Inflammatory macrophage treated with lipopolysaccharide for 1 hour (primary cell): Measurements from ENCODE around the gene COX6B1.
A peak's percentile ranks its signal among the peaks of the same experiment; 100 is the strongest.
"Not testable (repeated sequence)": the region's sequence is repeated elsewhere in the genome, so short reads cannot be mapped to it uniquely, and the experiment has no call there.

ENCODE experiments used
- DNase-seq, 2 donors: peaks; one replicate each; pipeline ENCODE4 v3.0.0-alpha.2; 2020 to 2022

COX6B1 gene, protein sequence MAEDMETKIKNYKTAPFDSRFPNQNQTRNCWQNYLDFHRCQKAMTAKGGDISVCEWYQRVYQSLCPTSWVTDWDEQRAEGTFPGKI

DNA sequence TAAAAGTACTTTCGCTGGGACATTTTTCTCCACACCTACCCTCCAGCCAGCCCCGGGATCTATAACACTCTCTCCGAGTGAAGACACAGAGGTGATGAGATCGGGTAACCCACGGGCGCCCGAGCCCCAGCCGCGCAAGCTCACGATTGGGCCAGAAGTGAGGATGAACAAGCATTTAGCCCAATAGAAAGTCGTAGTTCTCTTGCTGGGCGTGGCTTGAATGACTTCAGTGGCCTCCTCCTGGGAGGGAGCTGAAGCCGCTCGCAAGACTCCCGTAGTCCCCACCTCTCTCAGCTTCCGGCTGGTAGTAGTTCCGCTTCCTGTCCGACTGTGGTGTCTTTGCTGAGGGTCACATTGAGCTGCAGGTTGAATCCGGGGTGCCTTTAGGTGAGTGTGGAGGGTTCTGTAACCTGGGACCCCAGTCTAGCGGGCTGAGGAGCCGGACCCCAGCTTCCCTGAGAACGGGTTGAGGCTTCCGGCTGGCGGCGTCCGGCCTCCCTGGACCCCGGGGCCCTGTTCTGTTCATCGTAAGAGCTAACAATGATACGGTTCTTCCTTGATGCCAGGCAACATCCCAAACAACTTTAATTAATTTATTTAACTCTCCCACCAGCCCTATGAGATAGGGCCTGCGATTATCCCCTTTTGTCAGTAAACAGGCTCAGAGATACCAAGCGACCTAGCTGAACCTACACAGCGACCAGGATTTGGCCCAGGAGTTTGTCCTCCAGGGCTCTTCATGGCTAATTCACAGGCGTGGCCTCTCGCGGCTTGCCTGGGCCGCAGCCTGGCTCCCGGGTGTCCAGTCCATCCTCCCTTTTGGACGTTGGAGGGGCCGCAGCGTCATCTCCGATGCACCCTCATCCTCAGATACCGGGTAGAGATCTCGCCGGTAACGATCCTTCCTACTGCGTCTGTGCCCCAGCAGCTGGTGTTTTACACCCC lies at the start of gene COX6B1:
COX6B1 (plus strand) TSS at position 307 of the 945 bp plus-strand sequence. CDS start 2,921 bp downstream, outside the sequence.
- DNase-seq: peak; percentile 96 to 97

- DNase-seq: no peak
Measured at GRCh38 chr19:35601971-35602370, 46.2 kb upstream of the COX6B1 start.

- DNase-seq: not testable (repeated sequence)
Measured at GRCh38 chr19:35604436-35604835, 43.7 kb upstream of the COX6B1 start.

- not testable (repeated sequence) for DNase-seq
Measured at GRCh38 chr19:35607170-35607569, 41.0 kb upstream of the COX6B1 start.

- no peak for DNase-seq
Measured at GRCh38 chr19:35607661-35608060, 40.5 kb upstream of the COX6B1 start.

- no peak for DNase-seq
Measured at GRCh38 chr19:35608251-35608650, 39.9 kb upstream of the COX6B1 start.

DNA sequence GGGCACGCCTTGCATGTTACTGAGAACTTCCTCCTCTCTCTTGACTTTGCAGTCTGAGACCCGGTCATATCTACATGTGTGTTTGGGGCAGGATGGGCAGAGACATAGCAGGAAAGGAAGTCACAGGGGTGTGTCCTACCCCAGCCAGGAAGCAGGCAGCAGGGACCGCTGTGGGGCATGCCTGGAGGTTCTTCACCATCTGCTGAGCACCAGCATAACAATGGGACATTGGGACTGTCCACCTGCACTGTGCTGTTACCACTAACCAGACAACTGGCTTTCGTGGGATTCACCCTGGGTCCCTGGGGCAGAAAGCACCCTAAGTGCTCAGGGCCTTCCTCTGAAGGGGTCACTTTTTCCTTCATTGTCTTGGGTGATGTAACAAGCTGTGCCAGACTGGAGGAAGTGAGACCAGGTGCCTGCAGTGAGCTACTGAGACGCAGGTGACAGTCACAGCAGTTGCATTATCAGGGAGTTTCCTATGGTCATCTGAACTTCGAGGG lies 38.2 kb upstream of the COX6B1 start:
- DNase-seq: peak; percentile 32 to 33

DNA sequence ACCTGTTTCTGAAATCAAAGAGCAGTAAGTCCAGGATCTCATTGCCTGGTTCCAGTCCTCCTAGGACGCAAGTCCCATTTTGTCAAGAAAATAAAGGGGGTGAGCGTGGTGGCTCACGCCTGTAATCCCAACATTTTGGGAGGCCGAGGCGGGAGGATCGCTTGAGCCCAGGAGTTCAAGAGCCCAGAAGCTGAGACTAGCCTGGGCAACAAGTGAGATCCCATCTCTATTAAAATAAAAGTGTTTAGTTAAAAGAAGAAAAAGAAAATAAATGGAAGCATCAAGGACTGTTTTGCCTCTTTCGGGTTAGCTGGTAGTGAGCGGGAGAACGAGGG lies 35.9 kb upstream of the COX6B1 start:
- no peak for DNase-seq

- DNase-seq: peak; percentile 84 to 98
Measured at GRCh38 chr19:35612559-35613321, 35.4 kb upstream of the COX6B1 start, which contains the start of gene HAUS5. Gene HAUS5, plus strand, starts transcription at chr19:35612735. Its CDS starts 60 bp downstream, at chr19:35612795.

- DNase-seq: no peak
Measured at GRCh38 chr19:35613574-35613973, 34.5 kb upstream of the COX6B1 start.

GRCh38 chr19:35615036-35615435 lies 33.1 kb upstream of the COX6B1 start:
- no peak for DNase-seq

- no peak for DNase-seq
Measured at GRCh38 chr19:35618857-35619256, 29.3 kb upstream of the COX6B1 start.

DNA sequence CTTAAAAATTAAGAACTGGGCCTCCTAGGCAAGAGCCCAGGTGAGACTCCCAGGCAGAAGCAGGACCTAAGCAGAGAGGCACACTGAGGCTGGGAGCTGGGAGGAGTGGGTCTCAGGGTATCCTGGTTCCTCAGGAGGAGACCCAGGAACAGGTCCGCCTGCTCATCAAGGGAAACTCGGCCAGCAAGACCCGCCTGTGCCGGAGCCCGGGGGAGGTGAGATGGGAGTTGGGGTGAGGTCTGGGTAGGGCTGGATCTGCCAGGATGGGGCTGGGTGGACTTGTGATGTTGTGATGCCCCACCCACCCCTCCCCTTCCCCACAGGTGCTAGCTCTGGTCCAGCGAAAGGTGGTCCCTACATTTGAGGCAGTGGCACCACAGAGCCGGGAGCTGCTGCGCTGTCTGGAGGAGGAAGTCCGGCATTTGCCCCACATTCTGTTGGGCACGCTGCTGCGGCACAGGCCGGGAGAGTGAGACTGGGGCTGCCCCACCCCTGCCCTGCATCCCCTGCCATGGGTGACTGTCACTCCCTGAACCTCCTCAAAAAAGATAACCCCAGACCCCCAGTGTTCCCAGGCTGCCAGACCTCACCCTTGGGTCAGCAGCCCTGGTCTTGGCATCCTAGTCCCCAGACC lies 28.7 kb upstream of the COX6B1 start:
- DNase-seq: no peak

- DNase-seq: no peak
Measured at GRCh38 chr19:35620001-35620400, 28.1 kb upstream of the COX6B1 start.

DNA sequence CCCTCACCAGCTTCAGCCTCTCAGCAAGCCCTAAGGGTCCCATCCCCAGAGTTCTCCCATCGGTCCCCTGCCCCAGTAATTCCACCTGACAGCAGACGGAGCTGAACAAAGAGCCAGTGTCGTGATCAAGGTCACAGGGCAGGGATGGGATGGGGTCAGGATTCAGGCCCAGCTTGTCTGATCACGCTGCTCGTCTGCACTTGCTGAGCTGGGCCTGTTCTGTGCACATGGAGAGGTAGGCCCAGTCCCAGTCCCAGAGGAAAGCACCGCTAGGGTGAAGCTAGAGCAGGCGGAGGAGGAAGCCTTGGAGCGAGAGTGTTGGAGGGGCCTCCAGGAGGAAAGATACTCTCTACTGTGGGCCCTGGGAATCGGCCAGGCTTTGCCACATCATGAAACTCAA lies 26.4 kb upstream of the COX6B1 start:
- no peak for DNase-seq

DNA sequence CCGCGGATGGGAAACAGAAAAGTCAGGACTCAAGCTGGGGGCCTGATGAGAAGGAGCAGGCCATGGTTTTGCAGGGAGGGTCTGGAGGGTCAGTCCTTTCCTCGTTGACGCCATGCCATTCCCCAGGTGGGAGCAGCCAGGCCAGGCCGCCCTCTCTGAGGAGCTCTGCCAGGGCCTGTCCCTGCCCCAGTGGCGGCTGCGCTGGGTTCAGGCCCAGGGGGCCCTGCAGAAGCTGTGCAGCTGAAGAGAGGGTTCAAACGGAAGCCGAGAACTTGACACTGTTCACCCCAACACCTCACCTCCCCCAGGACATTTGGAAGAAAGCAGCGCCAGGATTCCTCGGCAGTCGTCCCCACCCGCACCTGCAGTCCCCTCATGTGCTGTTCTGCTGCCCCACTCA lies 25.4 kb upstream of the COX6B1 start:
- no peak for DNase-seq

DNA sequence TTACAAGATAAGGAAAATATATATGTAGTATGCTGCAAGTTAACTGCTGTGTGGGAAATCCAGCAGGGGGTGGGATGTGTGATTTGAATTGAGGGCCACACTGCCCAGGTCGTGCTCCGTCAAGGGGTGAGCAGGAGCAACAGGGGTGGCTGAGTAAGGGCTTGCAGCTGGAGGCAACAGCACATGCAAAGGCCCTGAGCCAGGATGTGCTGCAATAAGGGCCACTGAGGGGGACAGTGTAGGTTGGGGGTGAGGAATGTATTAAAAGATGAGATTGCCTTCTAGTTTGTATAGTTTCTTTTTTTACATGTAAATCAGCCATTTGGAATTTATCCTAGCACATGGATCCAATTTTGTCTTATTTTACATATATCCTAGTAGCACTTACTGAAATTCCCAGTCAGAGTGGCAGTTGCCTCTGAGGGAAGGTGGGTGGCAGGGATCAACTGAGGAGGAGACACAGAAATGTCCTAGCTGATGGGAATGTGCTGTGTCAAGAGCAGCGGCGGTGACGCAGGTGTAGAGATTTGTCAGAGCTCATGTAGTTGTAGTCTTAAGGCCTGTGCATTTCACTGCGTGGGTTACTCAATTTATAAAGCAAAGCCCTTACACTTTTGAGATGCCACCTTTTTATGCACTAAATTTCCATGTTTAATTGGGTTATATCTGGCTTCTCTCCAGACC lies 24.7 kb upstream of the COX6B1 start:
- no peak for DNase-seq

- DNase-seq: no peak
Measured at GRCh38 chr19:35628264-35628564, 19.9 kb upstream of the COX6B1 start.

GRCh38 chr19:35628565-35629331 lies 19.4 kb upstream of the COX6B1 start, which contains the start of gene RBM42:
Gene RBM42, plus strand, starts transcription at chr19:35629036. Its CDS starts 118 bp downstream, at chr19:35629154.
- DNase-seq: peak; percentile 98 to 99

- no peak for DNase-seq
Measured at GRCh38 chr19:35629332-35629633, 18.8 kb upstream of the COX6B1 start.

DNA sequence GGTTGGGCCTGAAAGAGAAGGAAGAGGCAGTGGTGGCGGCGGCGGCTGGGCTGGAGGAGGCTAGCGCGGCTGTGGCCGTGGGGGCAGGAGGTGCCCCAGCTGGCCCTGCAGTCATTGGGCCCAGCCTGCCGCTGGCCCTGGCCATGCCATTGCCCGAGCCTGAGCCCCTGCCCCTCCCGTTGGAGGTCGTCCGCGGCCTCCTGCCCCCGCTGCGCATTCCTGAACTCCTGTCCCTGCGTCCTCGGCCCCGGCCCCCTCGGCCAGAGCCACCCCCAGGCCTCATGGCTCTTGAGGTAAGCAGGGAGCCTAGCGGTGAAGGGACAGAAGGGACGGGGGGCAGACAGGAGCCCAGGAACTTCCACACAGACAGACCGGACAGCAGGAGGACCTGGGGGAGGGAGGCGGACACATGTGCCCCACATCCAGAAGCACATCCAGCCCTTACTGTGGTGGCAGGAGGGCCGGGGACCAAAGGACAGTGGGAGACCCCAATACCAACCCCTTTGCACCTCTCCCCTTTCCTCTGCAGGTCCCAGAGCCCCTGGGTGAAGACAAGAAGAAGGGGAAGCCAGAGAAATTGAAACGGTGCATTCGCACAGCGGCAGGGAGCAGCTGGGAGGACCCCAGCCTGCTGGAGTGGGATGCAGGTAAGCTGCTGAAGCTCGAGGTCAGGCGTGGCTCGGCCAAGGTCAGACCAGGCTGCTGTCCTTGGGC lies 14.2 kb upstream of the COX6B1 start:
- no peak for DNase-seq
